GM23338 (cell line): Measurements from ENCODE around the gene CIB4. TPM values are rescaled to one million over a fixed set of nuclear protein-coding genes. Genes with fewer than 3 reads are reported as not detected.

Source experiments
- ATAC-seq: fragments of 200-7000 bp; cut with Tn5 transposase; 3 replicates; pipeline ENCODE4 v1.9.1; 2020
- DNase-seq: peaks from one replicate; pipeline ENCODE4 v3.0.0-alpha.2; 2015; ENCODE audit warnings: low spot score
- H2AFZ ChIP-seq: fragments of 200-600 bp; sonication (generic); 2 replicates; pipeline ENCODE4 v1.8.0; 2016; ENCODE audit warnings: antibody characterized with exemption, mild to moderate bottlenecking, moderate library complexity
- H3F3A ChIP-seq: fragments of 200-600 bp; sonication (generic); replicated peaks from 2 replicates; pipeline ENCODE4 v1.8.0; 2017; ENCODE audit warnings: antibody characterized with exemption, mixed run types, low read depth
- H3K27ac ChIP-seq: fragments of 200-600 bp; sonication (generic); 2 replicates; pipeline ENCODE4 v1.6.1; 2016; ENCODE audit warnings: low read depth
- H3K27me3 ChIP-seq: fragments of 200-600 bp; sonication (generic); 2 replicates; pipeline ENCODE4 v1.8.0; 2016; ENCODE audit warnings: mild to moderate bottlenecking, mixed run types, moderate library complexity; ENCODE audit not compliant: insufficient read depth
- H3K36me3 ChIP-seq: fragments of 200-600 bp; sonication (generic); 2 replicates; pipeline ENCODE4 v1.8.0; 2016; ENCODE audit warnings: mild to moderate bottlenecking; ENCODE audit not compliant: insufficient read depth
- H3K4me1 ChIP-seq: fragments of 200-600 bp; sonication (generic); 2 replicates; pipeline ENCODE4 v1.8.0; 2016; ENCODE audit warnings: mild to moderate bottlenecking, moderate library complexity; ENCODE audit not compliant: insufficient read depth
- H3K4me2 ChIP-seq: fragments of 200-600 bp; sonication (generic); 2 replicates; pipeline ENCODE4 v1.7.1; 2017; ENCODE audit warnings: mixed run types
- H3K4me3 ChIP-seq: fragments of 200-600 bp; sonication (generic); 2 replicates; pipeline ENCODE4 v1.6.1; 2016; ENCODE audit warnings: mixed run types
- H3K79me2 ChIP-seq: fragments of 200-600 bp; sonication (generic); replicated peaks from 2 replicates; pipeline ENCODE4 v1.8.0; 2017; ENCODE audit warnings: mild to moderate bottlenecking; ENCODE audit not compliant: insufficient read depth
- H3K9me2 ChIP-seq: fragments of 200-600 bp; sonication (generic); 2 replicates; pipeline ENCODE4 v1.8.0; 2017; ENCODE audit not compliant: insufficient read depth
- H4K20me1 ChIP-seq: fragments of 200-600 bp; sonication (generic); replicated peaks from 2 replicates; pipeline ENCODE4 v1.8.0; 2017; ENCODE audit warnings: mild to moderate bottlenecking; ENCODE audit not compliant: insufficient read depth
- H3K27ac Mint-ChIP-seq: 2 replicates; pipeline ENCODE4 v1.8.0; 2020; ENCODE audit warnings: inconsistent platforms, mild to moderate bottlenecking, moderate library complexity, mixed read lengths
- H3K27me3 Mint-ChIP-seq: 3 replicates; pipeline ENCODE4 v1.8.0; 2022; ENCODE audit warnings: low read depth, mild to moderate bottlenecking, moderate library complexity, mixed read lengths, inconsistent platforms; ENCODE audit not compliant: insufficient read depth, poor library complexity
- H3K36me3 Mint-ChIP-seq: 3 replicates; pipeline ENCODE4 v1.8.0; 2021; ENCODE audit warnings: low read depth, mild to moderate bottlenecking, inconsistent platforms, moderate library complexity, mixed read lengths
- H3K4me1 Mint-ChIP-seq: 3 replicates; pipeline ENCODE4 v1.8.0; 2020; ENCODE audit warnings: mild to moderate bottlenecking, inconsistent platforms, mixed read lengths
- H3K4me3 Mint-ChIP-seq: 3 replicates; pipeline ENCODE4 v1.8.0; 2021; ENCODE audit warnings: moderate library complexity, mild to moderate bottlenecking, inconsistent platforms, mixed read lengths
- H3K9me3 Mint-ChIP-seq: 3 replicates; pipeline ENCODE4 v1.8.0; 2020; ENCODE audit warnings: moderate library complexity, mild to moderate bottlenecking, inconsistent platforms, mixed read lengths
- CREB1 ChIP-seq: fragments of 250-450 bp; sonication (Bioruptor Pico); IDR thresholded peaks from 2 replicates; pipeline ENCODE4 v1.5.0; 2020; ENCODE audit warnings: low read depth, mild to moderate bottlenecking, moderate library complexity
- CTCF ChIP-seq, 2 experiments: fragments of 200-600 bp in 1 of 2; sonication (generic) in 1 of 2; conservative IDR thresholded peaks; 2 replicates each; pipeline versions ENCODE4 v1.5.1 to v1.6.1; 2016 to 2017; ENCODE audit warnings: antibody characterized with exemption in 2 of 2, low read depth in 2 of 2, mild to moderate bottlenecking in 2 of 2, moderate library complexity in 1 of 2
- ETS1 ChIP-seq: IDR thresholded peaks from 2 replicates; pipeline ENCODE4 v1.6.1; 2016; ENCODE audit warnings: antibody characterized with exemption
- EZH2 ChIP-seq: fragments of 200-600 bp; sonication (generic); IDR thresholded peaks from one replicate; pipeline ENCODE4 v1.8.0; 2017; ENCODE audit warnings: antibody characterized with exemption, mild to moderate bottlenecking, low read depth; ENCODE audit not compliant: unreplicated experiment
- POLR2AphosphoS5 ChIP-seq: IDR thresholded peaks from 2 replicates; pipeline ENCODE4 v1.6.1; 2016; ENCODE audit warnings: antibody characterized with exemption, low read depth
- ZNF114 ChIP-seq: fragments of 250-450 bp; sonication (Bioruptor Pico); IDR thresholded peaks from 2 replicates; pipeline ENCODE4 v1.5.0; 2020; ENCODE audit warnings: mild to moderate bottlenecking, moderate library complexity
- ZNF331 ChIP-seq: fragments of 250-450 bp; sonication (Bioruptor Pico); IDR thresholded peaks from 2 replicates; pipeline ENCODE4 v1.5.0; 2020; ENCODE audit warnings: low read depth, mild to moderate bottlenecking, moderate library complexity
- polyA plus RNA-seq: library from polyadenylated mRNA; unstranded; fragments of >200 nt; fragmentation: Nextera tagmentation; extraction: Ambion mirVana; gene quantifications from 2 replicates; pipeline ENCODE4 v1.2.1, GENCODE V29; 2016
- total RNA-seq: library from RNA; depleted of rRNA; stranded (reverse); fragments of >200 nt; shearing (Covaris generic); gene quantifications from 2 replicates; pipeline ENCODE4 v1.2.3, GENCODE V29; 2014

Gene CIB4
- total and polyA plus RNA-seq, 2 experiments from 2014 or later: not detected

- Mint-ChIP-seq H3K27me3 (peaks cover 23% of the 10 kb centered on the region), H3K4me3 (no peak overlapping the region), H3K9me3 (no peaks in the 10 kb centered on the region), H3K27ac (no peak overlapping the region), H3K4me1 (peaks cover 37% of the 10 kb centered on the region), H3K36me3 (no peaks in the 10 kb centered on the region)
- Histone ChIP-seq H2AFZ (no peak overlapping the region), H3K4me2 (no peak overlapping the region), H3F3A (no peaks in the 10 kb centered on the region), H3K4me1 (peaks cover 6% of the 10 kb centered on the region; the same call in 1 of the 2 replicates), H3K79me2 (no peaks in the 10 kb centered on the region), H3K9me2 (no peaks in the 10 kb centered on the region), H3K4me3 (no peak overlapping the region), H3K36me3 (no peaks in the 10 kb centered on the region), H3K27ac (no peak overlapping the region), H4K20me1 (no peaks in the 10 kb centered on the region), H3K27me3 (no peaks in the 10 kb centered on the region)
- DNase-seq (no peak), ATAC-seq (no peak)
- no peak for TF ChIP-seq ZNF114 (CRISPR knock-in tag)
- TF ChIP-seq CTCF (conservative IDR thresholded peaks at IDR 0.05; ENCODE audit: low read depth in 2 of 2): no peak
- TF ChIP-seq ETS1: no peak
- no peak for TF ChIP-seq ZNF331 (CRISPR knock-in tag)
- no peak for TF ChIP-seq CREB1 (CRISPR knock-in tag)
- TF ChIP-seq POLR2AphosphoS5: no peak
Observed at GRCh38 chr2:26615860-26616705, 25.1 kb downstream of the CIB4 start.

GRCh38 chr2:26615336-26615859 is 25.8 kb downstream of the CIB4 start:
- no peak overlapping the region for H3K27ac ChIP-seq
- TF ChIP-seq EZH2 (no peak), CTCF (conservative IDR thresholded peaks at IDR 0.05; ENCODE audit: low read depth in 2 of 2) (peak; percentile 48 to 81)
- no peaks in the 10 kb centered on the region for H3K79me2 ChIP-seq
- ATAC-seq (peak; percentile 73), DNase-seq (peak; percentile 56)
- no peaks in the 10 kb centered on the region for H4K20me1 ChIP-seq
- Mint-ChIP-seq H3K27ac (no peak overlapping the region), H3K27me3 (peaks cover 23% of the 10 kb centered on the region), H3K36me3 (no peaks in the 10 kb centered on the region), H3K4me1 (peaks cover 38% of the 10 kb centered on the region), H3K9me3 (no peaks in the 10 kb centered on the region), H3K4me3 (no peak overlapping the region)
- no peak overlapping the region for H2AFZ ChIP-seq
- H3K36me3 ChIP-seq: no peaks in the 10 kb centered on the region
- no peak overlapping the region for H3K4me3 ChIP-seq
- H3K27me3 ChIP-seq: no peaks in the 10 kb centered on the region
- no peak overlapping the region for H3K4me2 ChIP-seq
- no peaks in the 10 kb centered on the region for H3F3A ChIP-seq
- H3K9me2 ChIP-seq: no peaks in the 10 kb centered on the region
- peaks cover 6% of the 10 kb centered on the region; the same call in 1 of the 2 replicates for H3K4me1 ChIP-seq
